T-cell (primary cell): Measurements from ENCODE around the gene MDM1. TPM values are rescaled to one million over a fixed set of nuclear protein-coding genes. Genes with fewer than 3 reads are reported as not detected.

Source experiments
- ATAC-seq, 4 experiments: fragments of 200-7000 bp in 3 of 4; fragments of 150-1000 bp in 1 of 4; cut with Tn5 transposase; replicated peaks in 1 of 4; 1 replicate in 3 of 4; 2 replicates in 1 of 4; pipeline ENCODE4 v1.10.0; 2021; ENCODE audit warnings: moderate library complexity in 3 of 4, mild to moderate bottlenecking in 2 of 4, moderate number of reproducible peaks in 1 of 4
- CTCF ChIA-PET, 2 donors: fragments of 300-600 bp; sonication (Branson Sonifier 250); formaldehyde crosslinking; loops; one replicate each; lab custom pipeline; 2022; ENCODE audit warnings: antibody characterized with exemption in 2 of 2; lab: Charles Lee
- POLR2A ChIA-PET, 2 donors: fragments of 300-600 bp; sonication (Branson Sonifier 250); formaldehyde crosslinking; loops; one replicate each; lab custom pipeline; 2022; ENCODE audit warnings: antibody characterized with exemption in 2 of 2; lab: Charles Lee
- DNase-seq, 35 experiments: peaks; one replicate each; pipeline versions ENCODE4 v3.0.0 to v3.0.0-alpha.2; 2013 to 2023
- H3K27ac ChIP-seq: one replicate; pipeline ENCODE4 v1.5.1; 2013; ENCODE audit warnings: low read length
- H3K27me3 ChIP-seq, 2 experiments: replicated peaks in 1 of 2; 1 replicate in 1 of 2; 2 replicates in 1 of 2; pipeline versions ENCODE4 v1.6.1 to v1.7.0; 2013; ENCODE audit warnings: low read length in 1 of 2, mixed read lengths in 1 of 2; ENCODE audit not compliant: control insufficient read depth in 2 of 2, insufficient read depth in 2 of 2; ENCODE audit errors: extremely low read depth in 1 of 2
- H3K36me3 ChIP-seq, 2 donors: 1 replicate in 1 of 2; 2 replicates in 1 of 2; pipeline versions ENCODE4 v1.6.1 to v1.7.0; 2013; ENCODE audit warnings: low read length in 1 of 2; ENCODE audit not compliant: control insufficient read depth in 2 of 2, insufficient read depth in 1 of 2; ENCODE audit errors: extremely low read depth in 1 of 2
- H3K4me1 ChIP-seq, 2 experiments: 1 replicate in 1 of 2; 2 replicates in 1 of 2; pipeline versions ENCODE4 v1.6.1 to v1.7.0; 2013; ENCODE audit warnings: low read length in 2 of 2, mixed read lengths in 1 of 2; ENCODE audit not compliant: insufficient read depth in 2 of 2, control insufficient read depth in 1 of 2; ENCODE audit errors: extremely low read depth in 1 of 2
- H3K4me3 ChIP-seq, 2 donors: 1 replicate in 1 of 2; 2 replicates in 1 of 2; pipeline versions ENCODE4 v1.5.1 to v1.7.0; 2013; ENCODE audit warnings: mild to moderate bottlenecking in 2 of 2, low read length in 1 of 2, moderate library complexity in 1 of 2; ENCODE audit not compliant: control insufficient read depth in 1 of 2; ENCODE audit errors: extremely low read depth in 1 of 2
- H3K9me3 ChIP-seq: 2 replicates; pipeline ENCODE4 v1.7.0; 2013
- H3K27ac Mint-ChIP-seq, 2 donors: one replicate each; pipeline ENCODE4 v1.8.0; 2020 to 2021; ENCODE audit warnings: mild to moderate bottlenecking in 2 of 2, mixed read lengths in 2 of 2
- H3K27me3 Mint-ChIP-seq, 2 donors: one replicate each; pipeline ENCODE4 v1.8.0; 2021 to 2022; ENCODE audit warnings: mixed read lengths in 2 of 2
- H3K36me3 Mint-ChIP-seq: one replicate; pipeline ENCODE4 v1.8.0; 2021; ENCODE audit warnings: mixed read lengths
- H3K4me1 Mint-ChIP-seq, 3 donors: one replicate each; pipeline ENCODE4 v1.8.0; 2020 to 2022; ENCODE audit warnings: mixed read lengths in 3 of 3, mild to moderate bottlenecking in 1 of 3
- H3K4me3 Mint-ChIP-seq, 3 donors: one replicate each; pipeline ENCODE4 v1.8.0; 2020 to 2022; ENCODE audit warnings: mild to moderate bottlenecking in 3 of 3, mixed read lengths in 3 of 3, moderate library complexity in 3 of 3
- H3K9me3 Mint-ChIP-seq, 3 donors: one replicate each; pipeline ENCODE4 v1.8.0; 2020 to 2022; ENCODE audit warnings: mixed read lengths in 3 of 3
- WGBS: methylation state at CpG from one replicate; pipeline ENCODE4 v1.1.5; 2013; ENCODE audit warnings: missing lambda C conversion rate; ENCODE audit not compliant: insufficient coverage; 5-methylcytosine and 5-hydroxymethylcytosine counted together
- total RNA-seq, 35 experiments: library from RNA in 6 of 35; stranded (reverse) in 6 of 35; fragments of 120-200 nt in 1 of 35; gene quantifications; one replicate each; pipeline versions ENCODE4 v1.2.1 to v1.2.4 and lab custom pipeline; 2013 to 2026

Gene MDM1
- total RNA-seq, 5 donors from 2014 or later (not counting 1 experiment from before 2014, with no cell fraction given), result 21.1 to 25.7 (median 23.8) TPM

GRCh38 chr12:68291396-68292036, 40.6 kb downstream of the MDM1 start:
- no peak overlapping the region for H3K4me3 Mint-ChIP-seq
- 87% methylated on average over 2 of the region's 4 CpGs for WGBS
- no peak overlapping the region for H3K27ac ChIP-seq
- H3K9me3 Mint-ChIP-seq, result no peaks in the 10 kb centered on the region
- ATAC-seq (no peak), DNase-seq (no peak)
- H3K36me3 ChIP-seq, result peaks cover 0 to 2% of the 10 kb centered on the region in 2 donors
- H3K27me3 ChIP-seq, result no peaks in the 10 kb centered on the region
- no peaks in the 10 kb centered on the region for H3K4me1 ChIP-seq
- H3K27me3 Mint-ChIP-seq, result no peaks in the 10 kb centered on the region
- CTCF ChIA-PET, result interaction anchor here in 1 of 2 donors (0.6 to 1.5 kb wide), 2 partner anchors 26 to 74 kb away, joined by 3 to 4 read pairs; no protein-coding TSS in a partner anchor
- peaks cover 14% of the 10 kb centered on the region for H3K36me3 Mint-ChIP-seq
- H3K9me3 ChIP-seq, result no peaks in the 10 kb centered on the region
- H3K27ac Mint-ChIP-seq, result no peak overlapping the region
- H3K4me3 ChIP-seq, result no peak overlapping the region
- POLR2A ChIA-PET, result no interaction called here
- peaks cover 13 to 34% (median 19%) of the 10 kb centered on the region in 3 donors for H3K4me1 Mint-ChIP-seq

DNA sequence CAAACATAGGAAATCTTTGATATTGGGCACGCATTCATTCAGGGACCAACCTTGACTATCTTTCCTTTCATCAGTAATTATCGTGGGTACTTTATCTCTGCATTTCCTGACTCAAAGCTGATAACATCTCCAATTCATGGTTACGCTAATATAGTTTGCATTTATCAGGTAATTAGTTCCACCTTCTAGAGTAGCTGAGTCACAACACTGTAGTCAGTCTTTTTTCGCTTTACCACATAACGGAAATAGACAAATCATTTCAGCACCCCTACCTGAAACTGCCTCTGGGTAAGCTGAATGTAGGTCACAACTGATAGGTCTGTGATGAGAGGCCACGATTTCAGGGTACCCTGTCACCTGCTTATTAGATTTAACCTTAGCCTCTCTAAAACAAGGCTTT, 42.0 kb downstream of the MDM1 start:
- Mint-ChIP-seq H3K36me3 (peaks cover 13% of the 10 kb centered on the region), H3K27me3 (no peaks in the 10 kb centered on the region), H3K4me1 (peaks cover 13 to 34% (median 19%) of the 10 kb centered on the region in 3 donors), H3K9me3 (no peaks in the 10 kb centered on the region), H3K4me3 (no peak overlapping the region), H3K27ac (peak overlapping the region; percentile 58 to 78)
- no peaks in the 10 kb centered on the region for H3K9me3 ChIP-seq
- ChIA-PET POLR2A (no interaction called here), CTCF (interaction anchor here (0.6 to 1.1 kb wide), 2 partner anchors 66 to 67 kb away, joined by 3 to 4 read pairs; no protein-coding TSS in a partner anchor)
- DNase-seq (peak in 5 of 35 experiments; percentile 3 to 49 (median 7)), ATAC-seq (peak; percentile 83 to 96 (median 92))
- H3K36me3 ChIP-seq, result no peaks in the 10 kb centered on the region
- 25% methylated on average over 1 of the region's 6 CpGs for WGBS
- no peak overlapping the region for H3K4me3 ChIP-seq
- peaks cover 0 to 3% of the 10 kb centered on the region in 2 experiments for H3K27me3 ChIP-seq
- H3K27ac ChIP-seq, result no peak overlapping the region
- no peaks in the 10 kb centered on the region for H3K4me1 ChIP-seq

- ATAC-seq (no peak), DNase-seq (no peak)
- no peak overlapping the region for H3K27ac Mint-ChIP-seq
- ChIA-PET POLR2A (no interaction called here), CTCF (no interaction called here)
- peaks cover 13 to 30% (median 19%) of the 10 kb centered on the region in 3 donors for H3K4me1 Mint-ChIP-seq
- H3K36me3 Mint-ChIP-seq, result no peaks in the 10 kb centered on the region
- no peak overlapping the region for H3K4me3 Mint-ChIP-seq
- no peaks in the 10 kb centered on the region for H3K27me3 Mint-ChIP-seq
- no CpG with 5 or more reads among the region's 5 CpGs for WGBS
- no peak overlapping the region for H3K4me3 ChIP-seq
- H3K36me3 ChIP-seq, result no peaks in the 10 kb centered on the region
- H3K27ac ChIP-seq, result no peak overlapping the region
- H3K27me3 ChIP-seq, result peaks cover 0 to 3% of the 10 kb centered on the region in 2 experiments
- H3K4me1 ChIP-seq, result no peaks in the 10 kb centered on the region
- H3K9me3 ChIP-seq, result no peaks in the 10 kb centered on the region
- H3K9me3 Mint-ChIP-seq, result no peaks in the 10 kb centered on the region
Observed at GRCh38 chr12:68287106-68287505, 45.1 kb downstream of the MDM1 start.

DNA sequence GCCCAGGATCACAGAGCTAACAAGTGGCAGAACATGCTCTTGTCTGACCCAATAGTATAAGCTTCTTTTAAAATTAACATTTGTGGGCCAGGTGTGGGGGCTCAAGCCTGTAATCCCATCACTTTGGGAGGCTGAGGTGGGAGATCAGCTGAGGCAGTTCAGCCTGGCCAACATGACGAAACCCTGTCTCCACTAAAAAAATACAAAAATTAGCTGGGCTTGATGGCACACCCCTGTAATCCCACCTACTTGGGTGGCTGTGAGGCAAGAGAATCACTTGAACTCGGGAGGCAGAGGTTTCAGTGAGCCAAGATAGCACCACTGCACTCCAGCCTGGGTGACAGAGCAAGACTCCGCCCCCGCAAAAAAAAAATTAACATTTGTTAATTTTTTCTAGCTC, 45.8 kb downstream of the MDM1 start:
- Histone ChIP-seq H3K4me3 (no peak overlapping the region), H3K4me1 (no peaks in the 10 kb centered on the region), H3K27me3 (peaks cover 0 to 3% of the 10 kb centered on the region in 2 experiments), H3K36me3 (no peaks in the 10 kb centered on the region), H3K9me3 (no peaks in the 10 kb centered on the region), H3K27ac (no peak overlapping the region)
- ChIA-PET POLR2A (interaction anchor here in 1 of 2 donors (0.6 kb wide), 1 partner anchor 183 kb away, joined by 4 read pairs; no protein-coding TSS in a partner anchor), CTCF (interaction anchor here (0.6 to 1.0 kb wide), 2 partner anchors 10 to 258 kb away, joined by 3 to 4 read pairs; no protein-coding TSS in a partner anchor)
- WGBS, result 50% methylated on average over 1 of the region's 4 CpGs
- no peaks in the 10 kb centered on the region for H3K9me3 Mint-ChIP-seq
- H3K4me3 Mint-ChIP-seq, result no peak overlapping the region
- peaks cover 13 to 27% (median 18%) of the 10 kb centered on the region in 3 donors for H3K4me1 Mint-ChIP-seq
- no peak overlapping the region for H3K27ac Mint-ChIP-seq
- no peaks in the 10 kb centered on the region for H3K36me3 Mint-ChIP-seq
- H3K27me3 Mint-ChIP-seq, result no peaks in the 10 kb centered on the region
- ATAC-seq (no peak), DNase-seq (no peak)

GRCh38 chr12:68285541-68285940, 46.6 kb downstream of the MDM1 start:
- WGBS, result 100% methylated on average over 2 of the region's 3 CpGs
- ChIA-PET CTCF (interaction anchor here in 1 of 2 donors (0.7 kb wide), 1 partner anchor 242 kb away, joined by 3 read pairs; no protein-coding TSS in a partner anchor), POLR2A (interaction anchor here in 1 of 2 donors (0.6 kb wide), 1 partner anchor 38 kb away, joined by 3 read pairs; no protein-coding TSS in a partner anchor)
- H3K9me3 ChIP-seq, result no peaks in the 10 kb centered on the region
- H3K4me3 ChIP-seq, result no peak overlapping the region
- H3K27me3 Mint-ChIP-seq, result no peaks in the 10 kb centered on the region
- DNase-seq (no peak), ATAC-seq (no peak)
- peaks cover 0 to 3% of the 10 kb centered on the region in 2 experiments for H3K27me3 ChIP-seq
- no peaks in the 10 kb centered on the region for H3K36me3 Mint-ChIP-seq
- no peaks in the 10 kb centered on the region for H3K4me1 ChIP-seq
- no peaks in the 10 kb centered on the region for H3K36me3 ChIP-seq
- no peak overlapping the region for H3K4me3 Mint-ChIP-seq
- H3K9me3 Mint-ChIP-seq, result no peaks in the 10 kb centered on the region
- no peak overlapping the region for H3K27ac Mint-ChIP-seq
- H3K27ac ChIP-seq, result no peak overlapping the region
- H3K4me1 Mint-ChIP-seq, result peaks cover 10 to 19% (median 10%) of the 10 kb centered on the region in 3 donors

DNA sequence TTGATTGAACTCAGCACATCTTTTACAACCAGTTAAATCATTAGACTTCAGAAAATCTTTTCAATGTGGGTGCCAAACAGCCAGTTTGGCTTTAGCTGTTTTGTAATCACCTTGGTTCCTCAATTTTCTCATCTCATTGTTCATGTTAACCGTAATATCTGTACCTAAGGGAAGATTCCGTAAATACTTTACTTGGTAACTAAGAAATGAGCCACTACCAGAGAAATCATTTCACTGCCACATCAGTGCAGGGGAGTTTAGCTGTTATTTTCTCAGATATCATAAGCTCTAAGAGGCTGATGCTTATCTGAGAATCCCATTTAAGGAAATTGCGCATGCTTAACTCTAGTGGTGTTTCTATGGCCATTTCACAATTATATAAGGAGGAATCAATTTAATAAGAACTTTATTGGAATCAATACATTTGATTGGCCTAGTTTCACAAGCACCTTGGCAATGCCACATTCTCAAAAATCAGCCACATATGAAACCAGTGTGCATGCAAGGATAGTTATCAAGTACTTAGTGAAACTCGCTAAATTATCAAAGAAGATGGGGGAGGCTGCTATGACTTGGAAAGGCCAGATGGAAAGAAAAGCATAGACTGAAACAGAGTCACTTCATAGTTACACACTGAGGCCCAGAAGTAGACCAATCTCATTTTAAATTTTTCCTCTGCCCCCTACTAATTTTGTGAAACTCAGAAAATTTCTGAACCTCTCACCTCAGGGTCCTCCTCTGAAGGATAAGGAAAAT, 50.7 kb downstream of the MDM1 start:
- POLR2A ChIA-PET, result no interaction called here
- H3K4me1 ChIP-seq, result no peaks in the 10 kb centered on the region
- H3K4me3 ChIP-seq, result no peak overlapping the region
- no peak for ATAC-seq
- no peaks in the 10 kb centered on the region for H3K27me3 Mint-ChIP-seq
- no peak overlapping the region for H3K27ac Mint-ChIP-seq
- WGBS, result no CpG with 5 or more reads among the region's 4 CpGs
- peaks cover 6 to 12% (median 8%) of the 10 kb centered on the region in 3 donors for H3K4me1 Mint-ChIP-seq
- H3K27ac ChIP-seq, result no peak overlapping the region
- peaks cover 0 to 3% of the 10 kb centered on the region in 2 experiments for H3K27me3 ChIP-seq
- DNase-seq, result no peak
- no peaks in the 10 kb centered on the region for H3K9me3 Mint-ChIP-seq
- no peaks in the 10 kb centered on the region for H3K36me3 ChIP-seq
- CTCF ChIA-PET, result no interaction called here
- no peaks in the 10 kb centered on the region for H3K36me3 Mint-ChIP-seq
- no peak overlapping the region for H3K4me3 Mint-ChIP-seq
- H3K9me3 ChIP-seq, result no peaks in the 10 kb centered on the region
